Measurements from ENCODE around the gene PACSIN1. TPM values are rescaled to one million over a fixed set of nuclear protein-coding genes. Genes with fewer than 3 reads are reported as not detected.

The PACSIN1 gene
- total RNA-seq, 1 donor from 2014 or later, result 0.41 TPM

GRCh38 chr6:34528996-34529664 lies 63.3 kb downstream of the PACSIN1 start:
- Mint-ChIP-seq H3K9me3 (no peaks in the 10 kb centered on the region), H3K4me3 (no peak overlapping the region), H3K27me3 (ENCODE audit: insufficient read depth, low read depth) (peaks cover 4% of the 10 kb centered on the region), H3K27ac (no peak overlapping the region), H3K36me3 (no peaks in the 10 kb centered on the region), H3K4me1 (peaks cover 8% of the 10 kb centered on the region)
- TF ChIP-seq EZH2phosphoT487 (IDR thresholded peaks at IDR 0.05) (no peak), EZH2 (IDR thresholded peaks at IDR 0.05) (no peak), CTCF (IDR thresholded peaks at IDR 0.05) (no peak)
- no peak overlapping the region for H3K4me2 ChIP-seq
- H3K36me3 ChIP-seq, result no peaks in the 10 kb centered on the region
- H3K79me2 ChIP-seq (ENCODE audit: low read depth), result no peaks in the 10 kb centered on the region
- no peak overlapping the region for H3K27ac ChIP-seq
- no peak for DNase-seq (ENCODE audit: low spot score)
- H3K9me3 ChIP-seq (ENCODE audit: low read depth), result no peaks in the 10 kb centered on the region
- no peak overlapping the region for H3K9ac ChIP-seq
- no peaks in the 10 kb centered on the region for H4K20me1 ChIP-seq (ENCODE audit: low read depth)
- H3K4me1 ChIP-seq, result peaks cover 10% of the 10 kb centered on the region
- no peaks in the 10 kb centered on the region for H3K27me3 ChIP-seq
- H3F3A ChIP-seq (ENCODE audit: low read depth), result peaks cover 3% of the 10 kb centered on the region
- no peak overlapping the region for H2AFZ ChIP-seq (replicated peaks)
- no peak overlapping the region for H3K4me3 ChIP-seq

- Histone ChIP-seq H3K4me2 (no peak overlapping the region), H3K4me1 (peaks cover 10% of the 10 kb centered on the region), H3K79me2 (ENCODE audit: low read depth) (no peaks in the 10 kb centered on the region), H3K4me3 (no peak overlapping the region), H3F3A (ENCODE audit: low read depth) (peaks cover 3% of the 10 kb centered on the region), H3K9ac (no peak overlapping the region), H3K27ac (no peak overlapping the region), H3K9me3 (ENCODE audit: low read depth) (no peaks in the 10 kb centered on the region), H4K20me1 (ENCODE audit: low read depth) (no peaks in the 10 kb centered on the region), H3K27me3 (no peaks in the 10 kb centered on the region), H3K36me3 (no peaks in the 10 kb centered on the region), H2AFZ (replicated peaks) (no peak overlapping the region)
- Mint-ChIP-seq H3K27me3 (ENCODE audit: insufficient read depth, low read depth) (peaks cover 4% of the 10 kb centered on the region), H3K36me3 (no peaks in the 10 kb centered on the region), H3K4me3 (no peak overlapping the region), H3K9me3 (no peaks in the 10 kb centered on the region), H3K4me1 (peaks cover 8% of the 10 kb centered on the region), H3K27ac (no peak overlapping the region)
- TF ChIP-seq EZH2 (IDR thresholded peaks at IDR 0.05) (no peak), CTCF (IDR thresholded peaks at IDR 0.05) (no peak), EZH2phosphoT487 (IDR thresholded peaks at IDR 0.05) (no peak)
- no peak for DNase-seq (ENCODE audit: low spot score)
These were observed 63.9 kb downstream of the PACSIN1 start for GRCh38 chr6:34529665-34530327.

- H3K79me2 ChIP-seq (ENCODE audit: low read depth), result no peaks in the 10 kb centered on the region
- no peak for DNase-seq (ENCODE audit: low spot score)
- no peak overlapping the region for H3K9ac ChIP-seq
- peaks cover 4% of the 10 kb centered on the region for H3K27me3 Mint-ChIP-seq (ENCODE audit: insufficient read depth, low read depth)
- H3K27ac Mint-ChIP-seq, result no peak overlapping the region
- no peak overlapping the region for H3K4me3 ChIP-seq
- no peaks in the 10 kb centered on the region for H3K36me3 Mint-ChIP-seq
- H3K9me3 Mint-ChIP-seq, result no peaks in the 10 kb centered on the region
- no peak overlapping the region for H3K4me2 ChIP-seq
- no peak overlapping the region for H3K27ac ChIP-seq
- H3K4me3 Mint-ChIP-seq, result peak overlapping the region; percentile 76
- H3K27me3 ChIP-seq, result no peaks in the 10 kb centered on the region
- H3K36me3 ChIP-seq, result no peaks in the 10 kb centered on the region
- peaks cover 3% of the 10 kb centered on the region for H3F3A ChIP-seq (ENCODE audit: low read depth)
- no peaks in the 10 kb centered on the region for H3K9me3 ChIP-seq (ENCODE audit: low read depth)
- no peak overlapping the region for H2AFZ ChIP-seq (replicated peaks)
- TF ChIP-seq EZH2phosphoT487 (IDR thresholded peaks at IDR 0.05), result no peak
- TF ChIP-seq EZH2 (IDR thresholded peaks at IDR 0.05), result no peak
- TF ChIP-seq CTCF (IDR thresholded peaks at IDR 0.05), result no peak
- no peaks in the 10 kb centered on the region for H4K20me1 ChIP-seq (ENCODE audit: low read depth)
- peaks cover 6% of the 10 kb centered on the region for H3K4me1 Mint-ChIP-seq
- peaks cover 10% of the 10 kb centered on the region for H3K4me1 ChIP-seq
These were observed 65.0 kb downstream of the PACSIN1 start for GRCh38 chr6:34530753-34531365.

Data from neural progenitor cell (in vitro differentiated cells).